K562 (cell line): ENCODE results near the gene ST6GAL1. TPM values are rescaled to one million over a fixed set of nuclear protein-coding genes. Genes with fewer than 3 reads are reported as not detected.

Experiments used
- CTBP1 ChIP-seq: fragments of 450-650 bp; IDR thresholded peaks from 2 replicates; pipeline ENCODE4 v1.6.1; 2016; ENCODE audit warnings: borderline replicate concordance
- FOXK2 ChIP-seq, 2 experiments: fragments of 450-650 bp; IDR thresholded peaks in 1 of 2; conservative IDR thresholded peaks in 1 of 2; 2 replicates each; pipeline ENCODE4 v1.6.1; 2016; ENCODE audit warnings: low read depth in 2 of 2, mild to moderate bottlenecking in 1 of 2
- GABPA ChIP-seq: fragments of 200-800 bp; sonication (Bioruptor generic); conservative IDR thresholded peaks from 2 replicates; pipeline ENCODE4 v1.6.1; 2016; ENCODE audit warnings: low read depth, missing genetic modification characterization, missing compliant biosample characterization
- HDAC2 ChIP-seq: fragments of 450-650 bp; IDR thresholded peaks from 2 replicates; pipeline ENCODE4 v1.6.1; 2016; ENCODE audit warnings: mild to moderate bottlenecking
- KDM4B ChIP-seq, 2 experiments: fragments of 450-650 bp in 1 of 2; sonication (generic) in 1 of 2; IDR thresholded peaks; 2 replicates each; pipeline ENCODE4 v1.6.1; 2016 to 2017; ENCODE audit warnings: borderline replicate concordance in 2 of 2, antibody characterized with exemption in 1 of 2, low read depth in 1 of 2, mild to moderate bottlenecking in 1 of 2
- MEIS2 ChIP-seq: fragments of 450-650 bp; IDR thresholded peaks from 2 replicates; pipeline ENCODE4 v1.6.1; 2014; ENCODE audit warnings: mild to moderate bottlenecking; ENCODE audit not compliant: partially characterized antibody
- MGA ChIP-seq: fragments of 450-650 bp; IDR thresholded peaks from 2 replicates; pipeline ENCODE4 v1.6.1; 2016; ENCODE audit warnings: mild to moderate bottlenecking, moderate library complexity
- SMARCB1 ChIP-seq: IDR thresholded peaks from 2 replicates; pipeline ENCODE4 v1.6.1; 2011; ENCODE audit warnings: improper control_type of control experiment, low read depth; ENCODE audit not compliant: insufficient read length
- SUPT5H ChIP-seq: fragments of 450-650 bp; IDR thresholded peaks from 2 replicates; pipeline ENCODE4 v1.6.1; 2016
- ZFPM2 ChIP-seq: fragments of 250-450 bp; sonication (Bioruptor Pico); IDR thresholded peaks from 2 replicates; pipeline ENCODE4 v1.5.1; 2022; ENCODE audit warnings: mild to moderate bottlenecking
- ZNF263 ChIP-seq: sonication (generic); formaldehyde crosslinking; IDR thresholded peaks from 2 replicates; pipeline ENCODE4 v1.8.0; 2022; ENCODE audit warnings: mild to moderate bottlenecking, missing genetic modification reagents, borderline replicate concordance
- polyA plus RNA-seq, 8 experiments: library from polyadenylated mRNA; depleted of rRNA in 4 of 8; stranded (reverse) in 5 of 8; unstranded in 3 of 8; fragments of >200 nt; fragmentation: Nextera tagmentation in 2 of 8; fragmentation: Illumina TruSeq in 1 of 8; extraction: Ambion mirVana in 2 of 8; extraction: Trizol in 1 of 8; gene quantifications; 2 replicates each; pipeline versions ENCODE4 v1.2.1 to v1.2.3, GENCODE V29; 2011 to 2014; ENCODE audit warnings: inconsistent platforms in 1 of 8, missing spikeins in 1 of 8
- total RNA-seq, 7 experiments: library from RNA; depleted of rRNA in 6 of 7; stranded (reverse); fragments of >200 nt in 6 of 7; fragmentation: Illumina TruSeq in 2 of 7; extraction: Trizol in 2 of 7; gene quantifications; 2 replicates each; pipeline versions ENCODE4 v1.2.1 to v1.2.3, GENCODE V29; 2011 to 2021; ENCODE audit warnings: low replicate concordance in 1 of 7
- TF ChIP-seq, protein P1 (sequence below), 3 experiments: fragments of 200-800 bp in 1 of 3; fragments of 250-450 bp in 1 of 3; fragments of 450-650 bp in 1 of 3; sonication (Bioruptor Pico) in 1 of 3; sonication (Bioruptor generic) in 1 of 3; formaldehyde crosslinking in 1 of 3; IDR thresholded peaks; 2 replicates each; pipeline versions ENCODE4 v1.6.1 to v1.8.0; 2016 to 2022; ENCODE audit warnings: mild to moderate bottlenecking in 2 of 3, missing genetic modification characterization in 2 of 3, missing compliant biosample characterization in 1 of 3, moderate library complexity in 1 of 3

ST6GAL1 gene
- total and polyA plus RNA-seq, 9 of the 15 experiments (the other 6 are each of a cell fraction or from before 2014, with no cell fraction given): 31.9 to 145 (median 71.0) TPM

- TF ChIP-seq MGA: peak; percentile 50
- no peak for TF ChIP-seq KDM4B (IDR thresholded peaks at IDR 0.05; ENCODE audit: borderline replicate concordance in 2 of 2, low read depth in 1 of 2)
- TF ChIP-seq SUPT5H: peak; percentile 38; the same call in 1 of the 2 replicates
- peak; percentile 60 for TF ChIP-seq GABPA (tag)
- 0 out of 4 replicates have a peak, but pooled peaks of 1 of the 2 experiments have one; percentile 32 for TF ChIP-seq FOXK2 (conservative IDR thresholded peaks at IDR 0.05 in 1 of 2, IDR thresholded peaks at IDR 0.05 in 1 of 2; ENCODE audit: low read depth in 2 of 2)
- TF ChIP-seq ZFPM2: no peak
- peak; percentile 86 for TF ChIP-seq ZNF263 (CRISPR knock-in tag)
- TF ChIP-seq CTBP1: peak; percentile 93
- TF ChIP-seq MEIS2: peak; percentile 91
- TF ChIP-seq SMARCB1: no peak
- TF ChIP-seq, protein P1, sequence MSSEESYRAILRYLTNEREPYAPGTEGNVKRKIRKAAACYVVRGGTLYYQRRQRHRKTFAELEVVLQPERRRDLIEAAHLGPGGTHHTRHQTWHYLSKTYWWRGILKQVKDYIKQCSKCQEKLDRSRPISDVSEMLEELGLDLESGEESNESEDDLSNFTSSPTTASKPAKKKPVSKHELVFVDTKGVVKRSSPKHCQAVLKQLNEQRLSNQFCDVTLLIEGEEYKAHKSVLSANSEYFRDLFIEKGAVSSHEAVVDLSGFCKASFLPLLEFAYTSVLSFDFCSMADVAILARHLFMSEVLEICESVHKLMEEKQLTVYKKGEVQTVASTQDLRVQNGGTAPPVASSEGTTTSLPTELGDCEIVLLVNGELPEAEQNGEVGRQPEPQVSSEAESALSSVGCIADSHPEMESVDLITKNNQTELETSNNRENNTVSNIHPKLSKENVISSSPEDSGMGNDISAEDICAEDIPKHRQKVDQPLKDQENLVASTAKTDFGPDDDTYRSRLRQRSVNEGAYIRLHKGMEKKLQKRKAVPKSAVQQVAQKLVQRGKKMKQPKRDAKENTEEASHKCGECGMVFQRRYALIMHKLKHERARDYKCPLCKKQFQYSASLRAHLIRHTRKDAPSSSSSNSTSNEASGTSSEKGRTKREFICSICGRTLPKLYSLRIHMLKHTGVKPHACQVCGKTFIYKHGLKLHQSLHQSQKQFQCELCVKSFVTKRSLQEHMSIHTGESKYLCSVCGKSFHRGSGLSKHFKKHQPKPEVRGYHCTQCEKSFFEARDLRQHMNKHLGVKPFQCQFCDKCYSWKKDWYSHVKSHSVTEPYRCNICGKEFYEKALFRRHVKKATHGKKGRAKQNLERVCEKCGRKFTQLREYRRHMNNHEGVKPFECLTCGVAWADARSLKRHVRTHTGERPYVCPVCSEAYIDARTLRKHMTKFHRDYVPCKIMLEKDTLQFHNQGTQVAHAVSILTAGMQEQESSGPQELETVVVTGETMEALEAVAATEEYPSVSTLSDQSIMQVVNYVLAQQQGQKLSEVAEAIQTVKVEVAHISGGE (CRISPR knock-in tag; IDR thresholded peaks at IDR 0.05): no peak
- peak; percentile 75; the same call in 1 of the 2 replicates for TF ChIP-seq HDAC2
Measured at GRCh38 chr3:186882881-186883685, 47.2 kb upstream of the ST6GAL1 start (continued).
